ENCODE results near the gene GMPR. TPM values are rescaled to one million over a fixed set of nuclear protein-coding genes. Genes with fewer than 3 reads are reported as not detected.

Gene GMPR
- total RNA-seq, 4 donors from 2014 or later, result 3.2 to 6.8 (median 4.8) TPM

DNA sequence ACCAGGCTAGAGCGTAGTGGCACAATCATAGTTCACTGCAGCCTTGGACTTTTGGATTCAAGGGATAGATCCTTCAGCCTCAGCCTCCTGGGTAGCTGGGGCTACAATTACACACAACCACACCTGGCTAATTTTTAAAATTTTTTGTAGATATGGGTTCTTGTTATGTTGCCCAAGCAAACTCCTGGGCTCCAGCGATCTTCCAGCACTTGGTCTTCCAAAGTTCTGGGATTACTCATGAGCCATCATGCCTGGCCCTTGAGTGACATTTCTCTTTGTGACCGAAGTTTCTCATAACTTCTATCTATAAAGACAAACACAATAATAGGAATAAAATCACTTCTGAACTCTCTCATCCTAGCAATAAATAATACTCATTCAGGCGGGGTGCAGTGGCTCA, 26.1 kb upstream of the GMPR start:
- no peak for TF ChIP-seq CTCF (IDR thresholded peaks at IDR 0.05; ENCODE audit: low read depth)

DNA sequence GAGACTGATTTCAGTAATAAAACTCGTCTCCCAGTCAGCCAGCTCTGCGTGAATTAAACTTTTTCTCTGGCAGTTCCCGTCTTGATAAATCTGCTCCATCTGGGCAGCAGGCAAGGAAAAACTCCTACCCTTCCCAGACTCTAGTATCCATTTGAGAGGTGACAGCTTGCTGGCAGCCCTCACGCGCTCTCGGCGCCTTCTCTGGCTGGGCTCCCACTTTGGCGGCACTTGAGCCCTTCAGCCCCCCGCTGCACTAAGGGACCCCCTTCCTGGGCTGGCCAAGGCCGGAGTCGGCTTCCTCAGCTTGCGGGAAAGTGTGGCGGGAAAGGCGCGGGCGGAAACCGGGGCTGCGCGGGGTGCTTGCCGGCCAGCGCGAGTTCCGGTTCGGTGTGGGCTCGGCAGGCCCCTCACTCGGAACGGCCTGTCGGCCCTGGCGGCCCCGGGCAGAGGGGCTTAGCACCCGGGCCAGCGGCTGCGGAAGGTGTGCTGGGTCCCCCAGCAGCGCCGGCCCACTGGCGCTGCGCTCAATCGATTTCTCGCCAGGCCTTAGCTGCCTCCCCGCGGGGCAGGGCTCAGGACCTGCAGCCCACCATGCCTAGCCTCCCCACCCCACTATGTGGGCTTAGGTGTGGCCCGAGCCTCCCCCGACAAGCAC, 21.8 kb upstream of the GMPR start:
- TF ChIP-seq CTCF (IDR thresholded peaks at IDR 0.05; ENCODE audit: low read depth), result no peak

DNA sequence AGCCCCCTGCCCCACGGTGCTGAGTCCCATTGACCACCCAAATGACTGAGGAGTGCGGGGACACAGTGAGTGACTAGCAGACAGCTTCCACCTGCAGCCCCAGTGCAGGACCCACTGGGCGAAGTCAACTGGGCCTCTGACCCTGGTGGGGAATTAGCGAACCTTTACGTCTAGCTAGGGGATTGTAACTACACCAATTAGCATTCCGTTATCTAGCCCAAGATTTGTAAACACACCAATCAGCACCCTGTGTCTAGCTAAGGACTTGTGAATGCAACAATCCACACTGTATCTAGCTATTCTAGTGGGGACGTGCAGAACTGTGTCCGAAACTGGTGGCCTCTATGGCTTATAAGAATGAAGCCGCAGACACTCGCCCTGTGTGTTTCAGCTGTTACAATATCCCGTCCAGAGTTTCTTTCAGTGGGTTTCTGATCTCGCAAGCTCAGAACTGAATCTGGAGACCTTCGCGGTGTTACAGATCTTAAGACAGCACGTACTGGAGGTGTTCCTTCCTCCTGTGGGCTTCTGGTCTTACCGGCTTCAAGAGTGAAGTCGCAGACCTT, 21.1 kb upstream of the GMPR start:
- TF ChIP-seq CTCF (IDR thresholded peaks at IDR 0.05; ENCODE audit: low read depth), result no peak

- TF ChIP-seq CTCF (IDR thresholded peaks at IDR 0.05; ENCODE audit: low read depth), result no peak
Observed at GRCh38 chr6:16222826-16223225, 15.6 kb upstream of the GMPR start.

DNA sequence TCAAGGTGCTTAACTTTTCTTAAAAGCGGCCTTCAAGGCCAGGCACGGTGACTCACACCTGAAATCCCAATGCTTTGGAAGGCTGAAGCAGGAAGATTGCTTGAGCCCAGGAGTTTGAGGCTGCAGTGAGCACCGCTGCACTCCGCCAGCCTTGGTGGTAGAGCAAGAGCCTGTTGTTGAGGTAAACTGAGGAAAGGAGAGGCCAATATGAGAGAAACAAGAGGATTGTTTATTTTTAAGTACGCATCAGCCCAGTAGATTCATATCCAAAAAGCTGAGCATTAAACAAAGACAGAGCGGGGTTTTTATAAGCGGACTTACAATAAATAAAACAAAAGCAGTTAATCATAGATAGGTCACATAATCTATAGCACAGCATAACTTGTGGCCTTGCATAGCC, 15.0 kb upstream of the GMPR start:
- no peak for TF ChIP-seq CTCF (IDR thresholded peaks at IDR 0.05; ENCODE audit: low read depth)

- no peak for TF ChIP-seq CTCF (IDR thresholded peaks at IDR 0.05; ENCODE audit: low read depth)
Observed at GRCh38 chr6:16224409-16224808, 14.0 kb upstream of the GMPR start.

GRCh38 chr6:16227048-16227562, 11.3 kb upstream of the GMPR start:
- TF ChIP-seq CTCF (IDR thresholded peaks at IDR 0.05; ENCODE audit: low read depth), result no peak
